Cardiac fibroblast (primary cell): ENCODE results near the gene EIF4B.
A peak's percentile ranks its signal among the peaks of the same experiment; 100 is the strongest.

ENCODE experiments used
- DNase-seq, 2 donors: peaks; one replicate each; pipeline versions ENCODE4 v3.0.0 to v3.0.0-alpha.2; 2010; ENCODE audit warnings: low read depth in 2 of 2
- H3K4me3 ChIP-seq, 2 donors: replicated peaks in 1 of 2; 1 replicate in 1 of 2; 2 replicates in 1 of 2; pipeline ENCODE4 v1.5.1; 2011; ENCODE audit warnings: low read depth in 2 of 2, low read length in 2 of 2, mild to moderate bottlenecking in 2 of 2, moderate library complexity in 1 of 2
- TF ChIP-seq, protein P1 (sequence below): IDR thresholded peaks from one replicate; pipeline ENCODE4 v1.5.1; 2011; ENCODE audit warnings: low read depth, mild to moderate bottlenecking, low read length, inconsistent platforms

EIF4B gene

DNA sequence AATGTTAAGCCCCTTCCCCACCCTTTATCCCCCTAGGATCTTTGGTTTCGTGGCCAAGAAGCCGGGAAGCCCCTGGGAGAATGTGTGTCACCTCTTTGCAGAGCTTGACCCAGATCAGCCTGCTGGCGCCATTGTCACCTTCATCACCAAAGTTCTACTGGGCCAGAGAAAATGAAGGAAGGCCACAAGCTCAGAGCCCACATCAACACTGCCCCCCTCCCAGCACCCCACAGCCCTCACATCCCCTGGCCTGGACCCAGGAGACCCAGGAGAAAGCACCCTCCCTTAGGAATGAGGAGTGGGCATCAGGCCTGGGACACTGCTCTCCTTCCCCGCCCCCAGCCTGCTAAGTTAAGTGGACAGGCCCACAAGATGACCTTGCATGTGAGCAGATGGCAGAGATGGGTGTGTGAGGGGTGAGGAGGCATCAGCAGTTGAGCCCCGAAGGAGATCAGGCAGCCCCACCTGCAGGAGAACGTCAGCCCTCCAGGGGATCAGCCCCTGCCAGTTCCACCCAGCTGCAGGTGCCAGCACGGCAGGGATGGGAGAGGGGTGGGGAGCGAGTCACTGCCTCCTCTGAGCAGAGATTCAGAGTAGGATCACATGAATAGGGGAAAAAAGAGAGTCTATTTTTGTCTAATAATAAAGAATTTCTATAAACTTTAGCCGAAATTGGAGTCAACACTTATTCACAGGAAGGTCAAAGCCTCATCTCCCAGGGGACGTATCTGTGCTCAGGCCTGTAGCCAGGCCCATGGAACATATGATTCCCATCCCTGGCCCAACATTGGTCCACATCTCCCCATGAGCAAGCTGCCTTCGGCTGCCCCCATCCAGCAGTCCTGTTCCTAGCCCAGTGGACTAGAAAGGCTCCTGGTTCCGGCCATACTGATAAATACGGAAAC lies 57.7 kb downstream of the EIF4B start:
- no peak overlapping the region for H3K4me3 ChIP-seq
- peak; percentile 91 to 97 for DNase-seq
- TF ChIP-seq, protein P1, sequence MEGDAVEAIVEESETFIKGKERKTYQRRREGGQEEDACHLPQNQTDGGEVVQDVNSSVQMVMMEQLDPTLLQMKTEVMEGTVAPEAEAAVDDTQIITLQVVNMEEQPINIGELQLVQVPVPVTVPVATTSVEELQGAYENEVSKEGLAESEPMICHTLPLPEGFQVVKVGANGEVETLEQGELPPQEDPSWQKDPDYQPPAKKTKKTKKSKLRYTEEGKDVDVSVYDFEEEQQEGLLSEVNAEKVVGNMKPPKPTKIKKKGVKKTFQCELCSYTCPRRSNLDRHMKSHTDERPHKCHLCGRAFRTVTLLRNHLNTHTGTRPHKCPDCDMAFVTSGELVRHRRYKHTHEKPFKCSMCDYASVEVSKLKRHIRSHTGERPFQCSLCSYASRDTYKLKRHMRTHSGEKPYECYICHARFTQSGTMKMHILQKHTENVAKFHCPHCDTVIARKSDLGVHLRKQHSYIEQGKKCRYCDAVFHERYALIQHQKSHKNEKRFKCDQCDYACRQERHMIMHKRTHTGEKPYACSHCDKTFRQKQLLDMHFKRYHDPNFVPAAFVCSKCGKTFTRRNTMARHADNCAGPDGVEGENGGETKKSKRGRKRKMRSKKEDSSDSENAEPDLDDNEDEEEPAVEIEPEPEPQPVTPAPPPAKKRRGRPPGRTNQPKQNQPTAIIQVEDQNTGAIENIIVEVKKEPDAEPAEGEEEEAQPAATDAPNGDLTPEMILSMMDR = no peak

DNA sequence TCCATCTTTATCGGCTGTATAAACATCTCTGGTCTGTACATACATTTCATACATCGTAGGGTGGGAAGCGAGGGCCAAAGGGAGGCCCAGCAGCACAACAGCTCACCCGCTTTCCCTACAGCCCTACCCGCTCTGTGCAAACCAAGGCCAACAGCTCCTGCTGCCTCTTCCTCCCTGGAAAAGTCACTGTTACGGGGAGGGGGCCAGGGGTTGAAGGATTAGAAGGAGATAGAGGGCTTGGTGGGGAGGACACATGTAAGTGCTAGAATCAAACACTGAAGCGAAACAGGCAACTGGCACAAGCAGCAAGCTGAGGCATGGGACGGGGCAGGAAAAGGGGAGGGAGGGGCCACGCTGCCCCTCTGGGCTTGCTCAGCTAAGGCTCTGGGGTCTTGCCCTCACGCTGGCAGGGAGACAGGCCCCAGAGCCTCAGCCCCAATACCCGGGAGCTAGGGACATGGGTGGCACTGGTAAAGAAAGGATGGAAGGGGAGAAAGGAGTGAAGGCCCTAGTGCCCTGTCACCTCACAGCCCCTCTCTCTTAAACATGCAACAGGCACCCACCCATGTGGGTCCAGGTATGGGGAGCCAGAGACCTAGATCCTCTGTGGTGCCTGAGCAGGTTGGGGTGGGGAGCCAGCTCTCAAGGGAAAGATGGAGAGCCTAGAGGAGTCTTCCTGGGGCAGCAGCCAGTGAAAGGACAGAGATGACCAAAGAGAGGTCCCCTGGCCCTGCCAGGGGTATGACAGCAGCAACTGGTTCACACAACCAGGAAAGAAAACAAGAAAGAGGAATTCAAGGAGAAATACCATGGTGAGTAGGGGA lies 58.6 kb downstream of the EIF4B start:
- TF ChIP-seq, protein P1 = no peak
- no peak for DNase-seq
- no peak overlapping the region for H3K4me3 ChIP-seq

DNA sequence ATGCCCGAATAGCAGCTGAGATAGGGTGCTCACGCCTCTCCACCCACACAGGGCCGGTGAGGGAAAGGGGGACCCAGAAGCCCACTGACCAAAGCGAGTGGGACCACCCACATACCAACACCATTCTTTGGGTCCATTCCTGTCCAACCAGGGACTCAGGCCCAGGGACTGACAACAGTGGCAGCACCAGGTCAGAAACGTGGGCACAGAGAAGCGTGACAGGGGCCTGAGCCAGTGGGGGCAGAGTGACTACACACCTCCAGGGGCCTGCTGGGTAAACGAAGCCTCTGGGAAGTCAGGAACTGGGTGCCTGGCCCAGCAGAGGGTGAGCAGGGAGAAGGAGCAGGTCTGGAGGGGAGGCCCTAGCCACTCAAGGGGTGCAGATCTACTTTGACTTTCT lies 59.2 kb downstream of the EIF4B start:
- no peak for DNase-seq
- no peak overlapping the region for H3K4me3 ChIP-seq
- TF ChIP-seq, protein P1 = no peak

DNA sequence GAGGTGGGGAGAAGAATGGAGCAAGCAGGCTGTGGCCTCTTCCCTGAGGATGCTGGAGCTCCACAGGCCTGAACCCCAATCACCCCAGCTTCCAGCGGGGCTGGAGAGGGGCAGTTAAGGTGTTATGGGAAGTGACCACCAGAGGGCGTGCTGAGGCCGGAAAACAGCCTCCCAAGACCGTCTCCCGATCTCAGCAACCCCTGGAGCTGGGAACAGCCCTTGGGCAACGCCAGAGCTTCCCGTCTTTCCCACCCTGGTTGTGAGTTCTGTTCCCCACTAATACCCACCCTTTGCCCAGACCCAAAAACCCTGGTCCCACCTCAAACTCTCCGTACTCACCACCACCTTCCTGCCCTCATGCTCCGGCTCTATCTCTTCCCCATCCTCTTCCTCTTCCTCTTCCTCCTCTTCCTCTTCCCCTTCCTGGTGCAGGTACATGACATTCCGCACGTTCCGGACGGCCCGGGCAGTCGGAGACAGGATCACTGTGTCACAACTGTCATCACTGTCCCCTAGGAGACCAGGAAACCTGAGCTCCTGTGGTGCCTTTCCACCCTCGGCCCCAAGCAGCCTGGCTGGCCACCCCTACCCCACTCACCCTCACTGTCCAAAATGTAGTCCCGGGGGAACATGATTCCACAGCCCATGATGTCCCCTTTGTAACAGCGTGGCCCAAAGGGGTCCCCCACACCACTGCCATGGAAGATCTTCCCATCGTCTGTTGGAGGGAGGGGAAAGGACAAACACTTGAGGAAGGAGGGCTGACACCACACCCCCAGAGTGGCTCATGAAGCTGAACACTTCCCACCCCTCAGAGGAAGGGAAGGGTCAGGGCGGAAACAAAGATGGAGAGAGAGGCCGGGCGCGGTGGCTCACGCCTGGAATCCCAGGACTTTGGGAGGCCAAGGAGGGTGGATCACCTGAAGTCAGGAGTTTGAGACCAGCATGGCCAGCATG lies 60.0 kb downstream of the EIF4B start:
- no peak overlapping the region for H3K4me3 ChIP-seq
- TF ChIP-seq, protein P1 = peak; percentile 80
- DNase-seq = peak; percentile 86 to 90

DNA sequence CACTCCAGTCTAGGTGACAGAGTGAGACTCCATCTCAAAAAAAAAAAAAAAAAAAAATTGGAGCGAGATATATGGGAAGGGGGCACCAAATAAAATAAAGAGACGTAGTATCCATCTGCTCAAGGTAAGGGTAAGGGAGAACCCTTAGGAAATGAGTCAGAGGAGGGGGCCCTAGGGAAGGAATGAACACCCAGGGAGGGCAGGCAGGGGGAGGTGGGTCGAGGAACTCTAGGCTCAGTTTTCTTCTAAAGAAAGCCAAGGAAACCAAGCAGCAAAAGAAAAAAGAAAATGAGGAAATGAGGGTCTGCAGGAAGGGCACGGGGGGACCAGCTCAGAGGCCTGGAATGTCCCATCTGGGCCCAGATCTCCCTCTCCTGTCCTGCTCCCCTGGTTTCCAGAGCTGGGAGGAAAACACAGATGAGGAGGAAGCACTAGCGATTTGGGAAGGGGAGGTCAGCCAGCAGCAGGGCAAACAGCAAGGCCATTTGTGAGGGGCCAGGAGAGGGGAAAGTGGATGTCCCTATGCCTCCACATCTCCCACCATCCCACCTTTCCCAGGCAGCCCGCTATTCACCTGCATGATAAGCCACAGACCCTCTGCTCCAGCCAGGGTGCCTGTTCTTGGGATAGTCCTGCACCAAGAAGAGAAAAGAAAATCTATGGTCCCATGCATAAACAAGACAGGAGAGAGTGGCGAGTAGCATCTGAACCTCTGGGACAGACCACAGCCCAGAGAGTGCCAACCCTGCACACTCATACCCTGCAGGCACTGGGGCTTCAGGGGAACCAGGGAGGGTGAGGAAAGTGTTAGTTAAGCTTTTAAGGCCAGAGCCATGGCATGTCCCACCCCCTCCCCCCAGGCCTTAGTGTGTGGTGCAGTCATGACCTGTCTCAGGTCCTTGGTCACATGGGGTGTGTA lies 61.1 kb downstream of the EIF4B start:
- peak in 1 of 2 donors; percentile 43 for DNase-seq
- no peak overlapping the region for H3K4me3 ChIP-seq
- TF ChIP-seq, protein P1 = no peak
